ENCODE measurements around the gene LBX1.

LBX1 gene

GRCh38 chr10:101241840-101242707 is 12.8 kb upstream of the LBX1 start:
- FAIRE-seq: no peak

- no peak for FAIRE-seq
Measured at GRCh38 chr10:101238732-101239105, 9.5 kb upstream of the LBX1 start.

- no peak for FAIRE-seq
Measured at GRCh38 chr10:101237982-101238731, 8.9 kb upstream of the LBX1 start.

GRCh38 chr10:101237081-101237981 is 8.1 kb upstream of the LBX1 start:
- FAIRE-seq: no peak

- no peak for FAIRE-seq
Measured at GRCh38 chr10:101236376-101237080, 7.3 kb upstream of the LBX1 start.

- no peak for FAIRE-seq
Measured at GRCh38 chr10:101235766-101236165, 6.5 kb upstream of the LBX1 start.

- FAIRE-seq: no peak
Measured at GRCh38 chr10:101234333-101234732, 5.1 kb upstream of the LBX1 start.

- FAIRE-seq: no peak
Measured at GRCh38 chr10:101233863-101234262, 4.6 kb upstream of the LBX1 start.

GRCh38 chr10:101233443-101233842 is 4.2 kb upstream of the LBX1 start:
- no peak for FAIRE-seq

GRCh38 chr10:101231912-101232689 is 2.8 kb upstream of the LBX1 start:
- FAIRE-seq: no peak

- no peak for FAIRE-seq
Measured at GRCh38 chr10:101231092-101231491, 1.8 kb upstream of the LBX1 start.

GRCh38 chr10:101230183-101230917 is 1.1 kb upstream of the LBX1 start:
- no peak for FAIRE-seq

GRCh38 chr10:101228966-101229265 is 347 bp downstream of the LBX1 start:
- no peak for FAIRE-seq

- no peak for FAIRE-seq
Measured at GRCh38 chr10:101228153-101228965, 904 bp downstream of the LBX1 start.

GRCh38 chr10:101227429-101228152 is 1.7 kb downstream of the LBX1 start:
- no peak for FAIRE-seq

GRCh38 chr10:101226491-101227428 is 2.5 kb downstream of the LBX1 start:
- FAIRE-seq: no peak

GRCh38 chr10:101225846-101226421 is 3.3 kb downstream of the LBX1 start:
- no peak for FAIRE-seq

All from colon (tissue), 2 donors.